DND-41 (cell line): ENCODE measurements around the gene GSK3A.

Experiments used
- ATAC-seq: fragments of 200-7000 bp; cut with Tn5 transposase; 3 replicates; pipeline ENCODE4 v1.9.1; 2021; ENCODE audit warnings: low read depth; ENCODE audit not compliant: insufficient read depth
- DNase-seq: peaks from one replicate; pipeline ENCODE4 v3.0.0-alpha.2; 2020
- H2AFZ ChIP-seq: 2 replicates; pipeline ENCODE4 v1.6.0; 2012; ENCODE audit warnings: low read depth, low read length
- H3K27ac ChIP-seq: 2 replicates; pipeline ENCODE4 v1.5.1; 2012; ENCODE audit warnings: low read length, inconsistent platforms
- H3K27me3 ChIP-seq: fragments of 200-600 bp; sonication (generic); 2 replicates; pipeline ENCODE4 v1.6.0; 2012; ENCODE audit warnings: low read length, mild to moderate bottlenecking, inconsistent platforms; ENCODE audit not compliant: insufficient read depth, poor library complexity
- H3K36me3 ChIP-seq: 2 replicates; pipeline ENCODE4 v1.5.1; 2012; ENCODE audit warnings: low read length, inconsistent platforms; ENCODE audit not compliant: insufficient read depth
- H3K4me1 ChIP-seq: 2 replicates; pipeline ENCODE4 v1.5.1; 2012; ENCODE audit warnings: mild to moderate bottlenecking, low read length; ENCODE audit not compliant: insufficient read depth
- H3K4me2 ChIP-seq: 2 replicates; pipeline ENCODE4 v1.6.0; 2012; ENCODE audit warnings: mild to moderate bottlenecking, moderate library complexity, low read length, inconsistent platforms; ENCODE audit not compliant: insufficient read depth
- H3K4me3 ChIP-seq, 2 experiments: fragments of 200-600 bp in 1 of 2; shearing (Covaris generic) in 1 of 2; 2 replicates each; pipeline ENCODE4 v1.5.1; 2012 to 2016; ENCODE audit warnings: inconsistent platforms in 2 of 2, low read length in 2 of 2, mild to moderate bottlenecking in 2 of 2, low read depth in 1 of 2, moderate library complexity in 1 of 2
- H3K79me2 ChIP-seq: 2 replicates; pipeline ENCODE4 v1.6.0; 2012; ENCODE audit warnings: low read length, inconsistent platforms; ENCODE audit not compliant: insufficient read depth
- H3K9ac ChIP-seq: 2 replicates; pipeline ENCODE4 v1.6.0; 2012; ENCODE audit warnings: low read depth, mild to moderate bottlenecking, inconsistent platforms, low read length, moderate library complexity
- H3K9me3 ChIP-seq: 2 replicates; pipeline ENCODE4 v1.5.1; 2012; ENCODE audit warnings: low read length, moderate library complexity, mild to moderate bottlenecking, inconsistent platforms; ENCODE audit not compliant: insufficient read depth, severe bottlenecking
- H4K20me1 ChIP-seq: 2 replicates; pipeline ENCODE4 v1.6.0; 2012; ENCODE audit warnings: low read length; ENCODE audit not compliant: insufficient read depth
- CTCF ChIP-seq: IDR thresholded peaks from 2 replicates; pipeline ENCODE4 v1.5.1; 2012; ENCODE audit warnings: borderline replicate concordance, low read length, moderate library complexity, mild to moderate bottlenecking; ENCODE audit not compliant: poor library complexity, severe bottlenecking; ENCODE audit errors: extremely low read depth
- EZH2 ChIP-seq: IDR thresholded peaks from 3 replicates; pipeline ENCODE4 v1.6.1; 2012; ENCODE audit warnings: borderline replicate concordance, low read depth, mild to moderate bottlenecking, moderate library complexity, low read length, inconsistent platforms; ENCODE audit not compliant: severe bottlenecking

The GSK3A gene

GRCh38 chr19:42224940-42225717 is 17.3 kb downstream of the GSK3A start:
- Histone ChIP-seq H3K9me3 (no peaks in the 10 kb centered on the region), H3K27me3 (no peaks in the 10 kb centered on the region), H3K79me2 (peaks cover 56% of the 10 kb centered on the region), H4K20me1 (peaks cover 62% of the 10 kb centered on the region), H3K36me3 (peaks cover 65% of the 10 kb centered on the region), H3K27ac (no peak overlapping the region), H3K4me1 (peaks cover 20% of the 10 kb centered on the region), H3K4me3 (no peak overlapping the region), H3K4me2 (no peak overlapping the region), H3K9ac (no peak overlapping the region), H2AFZ (no peak overlapping the region)
- DNase-seq (no peak), ATAC-seq (no peak)
- TF ChIP-seq EZH2 (no peak), CTCF (no peak)

GRCh38 chr19:42220751-42221097 is 21.7 kb downstream of the GSK3A start:
- peak overlapping the region; percentile 65 to 84 for H3K4me3 ChIP-seq
- no peak for ATAC-seq
- H3K9me3 ChIP-seq, result no peaks in the 10 kb centered on the region
- H3K9ac ChIP-seq, result peak overlapping the region; percentile 75
- H3K79me2 ChIP-seq, result peaks cover 73% of the 10 kb centered on the region
- no peaks in the 10 kb centered on the region for H3K27me3 ChIP-seq
- peaks cover 52% of the 10 kb centered on the region for H3K4me1 ChIP-seq
- H2AFZ ChIP-seq, result peak overlapping the region; percentile 66
- DNase-seq, result no peak
- peaks cover 28% of the 10 kb centered on the region for H4K20me1 ChIP-seq
- H3K4me2 ChIP-seq, result peak overlapping the region; percentile 80
- H3K27ac ChIP-seq, result peak overlapping the region; percentile 75
- TF ChIP-seq CTCF (no peak), EZH2 (no peak)
- peaks cover 23% of the 10 kb centered on the region for H3K36me3 ChIP-seq

DNA sequence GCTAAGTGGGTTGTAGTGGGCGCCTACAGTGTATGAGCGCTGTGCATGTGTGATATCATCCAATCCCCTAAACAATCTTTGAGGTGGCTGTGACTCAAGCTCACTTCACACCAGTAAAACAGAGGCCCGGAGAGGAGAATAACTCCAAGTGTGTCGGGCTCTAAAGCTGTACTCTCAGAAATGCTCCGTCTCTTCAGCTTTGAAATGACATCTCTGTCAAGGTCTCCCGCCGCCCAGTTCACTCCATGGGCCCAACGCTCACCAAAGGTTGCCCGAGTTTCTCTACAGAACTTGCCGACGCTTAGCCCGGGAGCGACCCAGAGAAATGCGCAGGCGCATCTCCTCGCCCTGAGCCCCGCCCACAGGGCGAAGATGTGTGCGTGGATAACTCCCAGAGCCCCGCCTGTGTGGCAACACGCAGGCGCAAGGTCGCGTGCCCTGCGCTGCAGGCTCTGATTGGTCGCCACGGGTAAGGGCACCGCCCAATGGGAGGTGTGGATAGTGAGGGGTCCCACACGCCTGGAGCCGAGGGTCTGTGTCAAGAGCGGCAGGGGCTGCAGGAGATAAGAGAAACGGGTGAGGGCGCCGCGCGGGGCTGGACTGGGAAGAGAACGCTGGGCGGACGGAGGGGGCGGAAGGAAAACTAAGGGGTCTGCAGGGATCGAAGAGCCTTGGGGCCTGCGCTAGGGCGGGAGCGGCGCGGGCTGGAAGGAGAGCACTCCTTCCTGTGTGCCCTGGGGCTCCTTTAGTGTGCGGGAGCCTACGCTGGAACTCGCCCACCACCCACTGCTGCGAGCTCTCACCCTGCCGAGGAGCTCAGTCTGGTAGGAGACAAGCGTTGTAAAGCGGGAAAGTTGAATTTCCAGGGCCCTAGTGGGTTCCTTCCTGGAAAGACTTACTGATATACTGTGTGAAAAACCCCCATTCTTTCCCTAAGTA is 22.3 kb downstream of the GSK3A start, which contains the start of gene ZNF526:
Gene ZNF526, plus strand, starts transcription at position 501 of the 939 bp plus-strand sequence. CDS start 4,092 bp downstream, outside the sequence.
- peak; percentile 92 for ATAC-seq
- H2AFZ ChIP-seq, result peak within 1 kb of the TSS; percentile 66
- peaks cover 78% of the 10 kb centered on the region for H3K79me2 ChIP-seq

More for the DNA sequence above, 22.3 kb downstream of the GSK3A start, which contains the start of gene ZNF526:
- peak within 1 kb of the TSS; percentile 65 to 84 for H3K4me3 ChIP-seq
- peak; percentile 99 for DNase-seq
- H3K9me3 ChIP-seq, result no peaks in the 10 kb centered on the region
- H3K4me2 ChIP-seq, result peak within 1 kb of the TSS; percentile 80
- H4K20me1 ChIP-seq, result peaks cover 24% of the 10 kb centered on the region
- peaks cover 58% of the 10 kb centered on the region for H3K4me1 ChIP-seq
- H3K27ac ChIP-seq, result peak within 1 kb of the TSS; percentile 75
- H3K36me3 ChIP-seq, result peaks cover 22% of the 10 kb centered on the region
- peak within 1 kb of the TSS; percentile 75 for H3K9ac ChIP-seq
- H3K27me3 ChIP-seq, result no peaks in the 10 kb centered on the region
- TF ChIP-seq EZH2 (no peak), CTCF (peak; percentile 56)
